Effector memory CD4-positive, alpha-beta T cell (primary cell): Measurements from ENCODE around the gene ARPC5L.

ENCODE experiments used
- DNase-seq, 3 donors: peaks; one replicate each; pipeline ENCODE4 v3.0.0-alpha.2; 2020
- H3K27ac ChIP-seq: 2 replicates; pipeline ENCODE4 v1.7.0; 2013; ENCODE audit warnings: mild to moderate bottlenecking, low read length, moderate library complexity; ENCODE audit not compliant: insufficient read depth, poor library complexity, severe bottlenecking
- H3K27me3 ChIP-seq: replicated peaks from 2 replicates; pipeline ENCODE4 v1.7.0; 2013; ENCODE audit warnings: mild to moderate bottlenecking, low read length; ENCODE audit not compliant: insufficient read depth, control insufficient read depth, poor library complexity, severe bottlenecking
- H3K36me3 ChIP-seq: 2 replicates; pipeline ENCODE4 v1.7.0; 2013; ENCODE audit warnings: mild to moderate bottlenecking, low read length, moderate library complexity; ENCODE audit not compliant: control insufficient read depth, insufficient read depth
- H3K4me1 ChIP-seq: 2 replicates; pipeline ENCODE4 v1.7.0; 2013; ENCODE audit warnings: low read length, mild to moderate bottlenecking; ENCODE audit not compliant: control insufficient read depth, insufficient read depth, poor library complexity, severe bottlenecking
- H3K4me3 ChIP-seq: 2 replicates; pipeline ENCODE4 v1.7.0; 2013; ENCODE audit warnings: low read length, low read depth, mild to moderate bottlenecking; ENCODE audit not compliant: insufficient read depth, poor library complexity, severe bottlenecking
- H3K9me3 ChIP-seq: 2 replicates; pipeline ENCODE4 v1.7.0; 2013; ENCODE audit warnings: mild to moderate bottlenecking, low read length, moderate library complexity; ENCODE audit not compliant: control insufficient read depth
- total RNA-seq, 3 donors: gene quantifications; one replicate each; lab custom pipeline; 2026; lab: John Stamatoyannopoulos, UW

ARPC5L gene
- 50.4 to 53.8 (median 52.5) reads per million in 3 donors for total RNA-seq

GRCh38 chr9:124861342-124862229, at the start of gene ARPC5L, which contains the start of gene RPL35:
Gene ARPC5L, plus strand, starts transcription at chr9:124862130. Its CDS starts 7,161 bp downstream, at chr9:124869291.
Gene RPL35, minus strand, starts transcription at chr9:124861957. Its CDS starts 45 bp downstream, at chr9:124861912.
- peak; percentile 88 to 93 (median 92) for DNase-seq
- peak within 1 kb of the TSS; percentile 74 for H3K4me3 ChIP-seq
- H3K27ac ChIP-seq, result peak within 1 kb of the TSS; percentile 87

GRCh38 chr9:124812441-124812876, 49.5 kb upstream of the ARPC5L start:
- Histone ChIP-seq H3K27me3 (no peaks in the 10 kb centered on the region), H3K4me1 (no peaks in the 10 kb centered on the region), H3K27ac (no peak overlapping the region), H3K4me3 (no peak overlapping the region), H3K36me3 (no peaks in the 10 kb centered on the region), H3K9me3 (no peaks in the 10 kb centered on the region)
- no peak for DNase-seq

More at GRCh38 chr9:124861342-124862229, at the start of gene ARPC5L, which contains the start of gene RPL35:
- Histone ChIP-seq H3K27me3 (no peaks in the 10 kb centered on the region), H3K36me3 (peaks cover 44% of the 10 kb centered on the region), H3K4me1 (peaks cover 14% of the 10 kb centered on the region), H3K9me3 (no peaks in the 10 kb centered on the region)

- no peak for DNase-seq
- H3K4me1 ChIP-seq, result no peaks in the 10 kb centered on the region
- no peak overlapping the region for H3K27ac ChIP-seq
Observed at GRCh38 chr9:124813041-124813440, 48.9 kb upstream of the ARPC5L start.

GRCh38 chr9:124813501-124814163, 48.3 kb upstream of the ARPC5L start:
- H3K27ac ChIP-seq, result no peak overlapping the region
- no peak for DNase-seq
- H3K4me1 ChIP-seq, result no peaks in the 10 kb centered on the region
- no peak overlapping the region for H3K4me3 ChIP-seq
- H3K36me3 ChIP-seq, result no peaks in the 10 kb centered on the region
- no peaks in the 10 kb centered on the region for H3K9me3 ChIP-seq
- H3K27me3 ChIP-seq, result no peaks in the 10 kb centered on the region

More at GRCh38 chr9:124813041-124813440, 48.9 kb upstream of the ARPC5L start:
- H3K9me3 ChIP-seq, result no peaks in the 10 kb centered on the region
- no peak overlapping the region for H3K4me3 ChIP-seq
- H3K27me3 ChIP-seq, result no peaks in the 10 kb centered on the region
- H3K36me3 ChIP-seq, result no peaks in the 10 kb centered on the region

GRCh38 chr9:124814164-124814535, 47.8 kb upstream of the ARPC5L start:
- DNase-seq, result no peak
- Histone ChIP-seq H3K27me3 (no peaks in the 10 kb centered on the region), H3K36me3 (no peaks in the 10 kb centered on the region), H3K4me1 (no peaks in the 10 kb centered on the region), H3K4me3 (no peak overlapping the region), H3K9me3 (no peaks in the 10 kb centered on the region), H3K27ac (no peak overlapping the region)

- no peak overlapping the region for H3K4me3 ChIP-seq
- no peak for DNase-seq
- H3K36me3 ChIP-seq, result no peaks in the 10 kb centered on the region
- no peaks in the 10 kb centered on the region for H3K9me3 ChIP-seq
- no peak overlapping the region for H3K27ac ChIP-seq
- H3K27me3 ChIP-seq, result no peaks in the 10 kb centered on the region
- H3K4me1 ChIP-seq, result no peaks in the 10 kb centered on the region
Observed at GRCh38 chr9:124815601-124816000, 46.3 kb upstream of the ARPC5L start.

GRCh38 chr9:124818431-124819281, 43.3 kb upstream of the ARPC5L start:
- no peak for DNase-seq
- Histone ChIP-seq H3K9me3 (no peaks in the 10 kb centered on the region), H3K27ac (no peak overlapping the region), H3K4me3 (no peak overlapping the region), H3K27me3 (no peaks in the 10 kb centered on the region), H3K4me1 (no peaks in the 10 kb centered on the region), H3K36me3 (no peaks in the 10 kb centered on the region)

GRCh38 chr9:124820698-124821623, 41.0 kb upstream of the ARPC5L start:
- no peaks in the 10 kb centered on the region for H3K27me3 ChIP-seq
- no peaks in the 10 kb centered on the region for H3K4me1 ChIP-seq
- H3K4me3 ChIP-seq, result no peak overlapping the region
- DNase-seq, result no peak
- H3K27ac ChIP-seq, result no peak overlapping the region
- no peaks in the 10 kb centered on the region for H3K36me3 ChIP-seq
- H3K9me3 ChIP-seq, result no peaks in the 10 kb centered on the region
